ENCODE data around the gene CACNA1C.

CACNA1C gene

GRCh38 chr12:2347137-2347843 lies 294.5 kb downstream of the CACNA1C start:
- no peak for FAIRE-seq

DNA sequence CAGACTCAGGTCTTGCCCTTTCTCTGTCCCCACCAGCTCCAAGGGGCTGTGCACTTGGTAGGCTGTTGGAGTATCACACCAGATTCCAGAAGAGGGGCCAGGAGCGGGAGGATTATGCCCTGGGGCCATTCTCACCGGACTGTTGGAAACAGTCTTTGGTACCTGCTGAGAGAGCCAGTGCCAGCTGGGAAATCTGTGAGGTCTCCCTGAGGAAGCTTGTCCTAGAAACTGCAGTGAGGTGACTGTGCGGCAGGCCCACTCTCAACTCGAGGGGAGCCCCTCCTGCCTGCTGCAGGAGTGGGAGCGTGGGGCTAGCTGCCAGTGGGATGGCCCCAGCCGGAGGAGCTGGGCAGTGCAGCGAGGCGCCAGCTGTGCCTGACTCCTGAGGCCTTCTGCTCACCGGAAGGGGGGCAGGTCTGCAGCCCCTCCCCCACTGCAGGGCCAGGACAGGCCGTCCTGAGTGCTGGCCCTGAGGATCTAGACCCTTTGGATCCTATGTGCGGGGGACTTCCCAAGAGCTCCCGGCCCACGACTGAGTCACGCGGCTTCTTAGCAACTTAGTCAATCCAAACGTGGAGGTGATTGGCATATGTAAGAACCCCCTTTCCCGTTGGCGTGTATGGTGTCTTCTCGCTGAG lies 295.2 kb downstream of the CACNA1C start:
- FAIRE-seq: no peak

DNA sequence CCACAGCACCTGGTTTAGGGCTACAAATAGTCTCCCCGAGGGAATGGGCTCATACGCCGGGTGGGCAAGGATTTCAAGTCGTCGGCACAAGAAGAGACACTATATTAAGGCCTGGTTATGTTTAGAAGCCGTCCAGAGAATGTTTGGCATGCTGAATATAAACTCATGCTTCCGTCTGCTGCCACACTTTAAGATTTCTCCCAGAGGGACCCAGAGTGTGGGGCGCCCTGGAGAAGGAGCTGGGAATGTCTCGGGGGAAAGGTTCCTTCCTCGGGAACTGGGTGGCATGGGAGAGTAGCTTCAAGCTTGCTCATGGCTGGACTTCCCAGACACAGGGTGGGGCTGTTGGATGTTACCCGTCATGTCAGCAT lies 295.7 kb downstream of the CACNA1C start:
- no peak for FAIRE-seq

- no peak for FAIRE-seq
These were observed 298.4 kb downstream of the CACNA1C start for GRCh38 chr12:2351161-2351560.

- FAIRE-seq: no peak
These were observed 299.4 kb downstream of the CACNA1C start for GRCh38 chr12:2352203-2352602.

DNA sequence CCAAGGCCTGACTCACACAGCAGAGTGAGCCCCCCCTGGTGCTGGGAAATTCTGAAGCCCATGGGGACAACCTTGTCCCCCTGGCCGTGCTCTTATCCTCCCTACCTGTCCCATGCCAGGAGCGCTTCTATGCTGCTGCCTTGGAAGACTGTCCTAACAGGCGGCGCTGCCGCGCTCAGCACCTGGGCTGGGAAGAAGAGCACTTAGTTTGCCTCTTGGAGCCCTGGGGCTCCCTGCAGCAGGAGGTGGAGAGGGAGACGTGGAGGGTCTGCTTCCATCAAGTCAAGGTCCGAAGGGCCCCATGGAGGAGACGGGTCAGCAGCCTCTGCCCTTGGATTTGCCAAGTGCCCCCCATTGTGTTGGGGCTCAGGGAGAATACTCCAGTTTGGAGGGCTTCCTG lies 300.5 kb downstream of the CACNA1C start:
- FAIRE-seq: no peak

DNA sequence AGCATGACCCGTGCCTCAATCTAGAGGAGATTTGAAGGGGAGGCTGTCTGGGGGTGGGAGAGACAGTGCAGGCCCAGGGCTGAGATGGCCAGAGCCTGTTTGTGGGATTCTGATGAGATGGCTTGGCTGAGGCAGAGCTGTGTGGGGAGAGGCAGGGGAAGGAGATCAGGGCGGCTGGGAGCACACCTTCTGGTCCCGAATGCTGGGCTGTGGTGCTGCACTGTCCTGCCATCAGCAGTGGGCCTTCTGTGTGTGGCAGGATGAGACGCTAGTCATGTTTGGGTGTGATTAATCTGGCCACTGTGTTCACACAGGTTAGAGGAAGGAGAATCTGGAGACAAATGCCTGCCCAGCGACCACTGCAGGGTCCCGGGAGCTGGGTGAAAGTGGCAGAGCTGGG lies 300.9 kb downstream of the CACNA1C start:
- FAIRE-seq: no peak

- FAIRE-seq: no peak
These were observed 301.6 kb downstream of the CACNA1C start for GRCh38 chr12:2354151-2354991.

DNA sequence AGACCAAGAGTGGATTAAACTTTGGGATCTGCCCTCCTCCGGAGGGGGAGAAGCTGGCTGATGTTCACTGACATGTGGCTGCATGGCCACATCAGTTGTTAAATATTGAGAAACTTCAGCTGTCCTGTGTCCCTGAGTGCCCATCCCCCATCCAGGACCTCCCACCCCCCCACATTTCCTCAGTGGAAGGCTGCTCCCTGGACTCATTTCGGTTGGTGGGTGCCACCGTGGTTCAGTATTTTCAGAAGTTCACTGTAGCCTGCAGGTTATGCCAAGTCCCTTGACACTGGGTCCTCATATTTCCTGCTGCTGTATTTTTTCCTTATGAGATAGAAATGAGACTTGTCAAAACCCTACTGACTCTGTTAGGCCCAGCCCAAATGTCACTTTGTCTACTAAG lies 302.4 kb downstream of the CACNA1C start:
- FAIRE-seq: no peak

GRCh38 chr12:2355604-2356003 lies 302.8 kb downstream of the CACNA1C start:
- no peak for FAIRE-seq

DNA sequence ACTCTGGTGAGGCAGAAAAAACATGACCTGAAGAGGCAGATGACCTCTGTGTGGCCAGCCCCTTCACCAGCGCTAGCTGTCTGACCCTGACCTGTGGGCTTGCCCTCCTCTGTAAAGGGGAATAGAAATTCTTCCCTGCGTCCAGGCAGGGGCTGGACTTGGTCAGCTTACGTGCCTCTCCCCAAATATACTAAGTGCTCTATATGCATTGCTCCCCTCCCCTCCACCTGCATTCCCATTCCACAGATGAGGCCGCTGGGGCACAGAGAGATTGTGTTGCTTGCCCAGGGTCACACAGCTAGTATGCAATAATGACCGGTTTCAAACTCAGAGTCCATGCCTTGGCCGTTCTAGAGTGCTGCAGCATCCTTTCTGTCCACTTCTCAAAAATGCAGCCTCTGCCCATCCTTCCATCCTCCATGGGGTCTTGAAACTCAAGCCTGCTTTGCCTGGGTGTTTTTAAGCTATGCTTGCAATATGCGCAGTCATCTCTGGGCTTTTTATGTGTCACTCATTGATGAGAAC lies 303.9 kb downstream of the CACNA1C start:
- FAIRE-seq: no peak

DNA sequence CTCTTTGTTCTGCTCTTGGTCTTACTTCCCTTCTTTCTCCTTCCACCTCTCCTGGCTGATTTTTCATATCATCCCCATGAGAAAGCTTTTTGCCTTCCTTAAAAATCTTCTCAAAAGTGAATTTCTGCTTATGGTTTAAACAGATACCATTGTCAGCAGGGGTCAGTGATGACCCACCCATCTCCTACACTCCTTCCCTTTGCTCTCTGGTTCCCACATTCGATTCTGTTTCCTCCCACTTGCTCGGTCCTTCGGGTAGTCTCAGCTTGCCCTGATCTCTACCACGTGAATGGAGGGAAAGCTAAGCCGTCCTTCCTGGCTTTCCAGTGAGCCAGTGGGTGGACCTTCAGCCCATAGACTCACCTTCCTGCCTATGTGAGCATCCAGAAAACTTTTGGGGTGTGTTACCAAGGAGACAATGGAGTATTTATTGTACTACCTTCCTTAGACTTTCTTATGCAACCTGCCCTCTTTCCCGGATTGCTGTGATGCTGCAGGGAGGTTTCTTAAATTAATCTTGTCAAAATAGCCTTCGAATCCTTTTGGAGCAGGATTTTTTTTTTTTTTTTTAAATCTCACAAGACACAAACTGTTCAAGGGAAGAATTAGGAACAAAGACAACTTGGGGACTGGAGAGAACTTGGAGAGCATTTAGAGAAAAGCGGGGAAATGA lies 306.3 kb downstream of the CACNA1C start:
- FAIRE-seq: no peak

DNA sequence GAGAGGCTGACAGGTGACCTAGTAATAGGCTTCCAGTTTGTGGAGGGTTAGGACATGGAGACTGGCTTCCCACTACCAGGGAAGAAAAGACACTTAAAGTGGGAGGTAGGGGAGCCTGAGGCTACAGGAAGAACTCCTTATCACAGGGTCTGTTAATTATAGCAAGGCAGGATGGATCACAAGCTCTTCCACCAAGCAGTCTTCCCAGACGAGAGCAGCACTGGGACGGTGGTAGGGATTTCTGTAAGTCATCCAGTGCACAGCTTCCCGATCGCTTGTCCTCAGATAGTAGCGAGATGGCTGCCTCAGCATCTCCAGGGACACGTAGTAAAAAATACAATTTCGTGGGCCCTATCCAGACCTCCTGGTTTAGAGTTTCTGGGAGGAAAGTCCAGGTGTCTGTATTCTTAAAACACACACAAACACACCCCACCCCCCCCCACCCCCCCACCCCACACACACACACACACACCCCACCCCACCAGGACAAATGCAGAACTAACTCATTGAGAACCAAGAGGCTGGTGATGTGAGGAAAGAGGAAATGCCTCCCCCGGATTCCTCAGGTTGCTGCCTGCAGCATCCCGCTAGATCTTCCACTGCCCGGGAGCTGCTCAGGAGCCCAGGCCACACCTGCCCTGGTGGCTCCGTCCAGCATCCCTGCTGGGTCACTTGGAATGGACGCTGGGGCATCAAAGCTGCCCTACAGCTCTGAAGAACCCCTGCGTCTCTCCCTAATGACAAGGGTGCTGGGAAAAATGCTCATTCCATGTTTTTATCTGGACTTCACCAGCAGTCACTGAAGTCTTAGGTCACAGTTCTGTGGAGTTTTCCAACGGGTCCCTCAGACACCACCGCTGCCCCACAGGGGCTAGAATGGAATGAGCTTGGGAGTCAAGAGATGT lies 307.2 kb downstream of the CACNA1C start:
- no peak for FAIRE-seq

DNA sequence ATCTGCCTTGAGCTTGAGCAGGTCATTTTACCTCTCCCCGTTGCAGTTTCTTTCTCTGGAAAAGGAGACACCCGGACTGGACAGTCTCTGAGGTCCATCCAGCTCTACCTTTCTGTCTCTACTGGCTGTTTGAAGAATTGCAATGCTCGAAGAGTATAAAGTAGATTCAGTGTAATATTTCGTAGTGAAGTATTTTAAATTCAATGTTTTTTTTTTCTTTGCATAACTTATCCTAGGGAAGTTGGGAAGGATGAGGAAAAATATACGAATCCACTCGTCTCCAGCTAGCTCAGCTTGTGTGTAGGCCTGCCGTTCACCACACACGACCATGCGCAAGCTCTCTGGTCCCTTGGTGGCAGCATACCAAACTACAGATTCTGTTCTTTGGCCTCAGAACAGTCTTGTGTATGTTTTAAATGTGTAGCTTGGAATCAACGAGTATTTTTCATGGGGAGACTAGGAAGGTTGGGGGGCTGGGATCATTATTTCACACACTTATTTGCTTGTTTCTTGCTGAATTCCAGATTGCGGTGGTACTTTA lies 307.9 kb downstream of the CACNA1C start:
- no peak for FAIRE-seq

- FAIRE-seq: no peak
These were observed 311.2 kb downstream of the CACNA1C start for GRCh38 chr12:2363836-2364609.

DNA sequence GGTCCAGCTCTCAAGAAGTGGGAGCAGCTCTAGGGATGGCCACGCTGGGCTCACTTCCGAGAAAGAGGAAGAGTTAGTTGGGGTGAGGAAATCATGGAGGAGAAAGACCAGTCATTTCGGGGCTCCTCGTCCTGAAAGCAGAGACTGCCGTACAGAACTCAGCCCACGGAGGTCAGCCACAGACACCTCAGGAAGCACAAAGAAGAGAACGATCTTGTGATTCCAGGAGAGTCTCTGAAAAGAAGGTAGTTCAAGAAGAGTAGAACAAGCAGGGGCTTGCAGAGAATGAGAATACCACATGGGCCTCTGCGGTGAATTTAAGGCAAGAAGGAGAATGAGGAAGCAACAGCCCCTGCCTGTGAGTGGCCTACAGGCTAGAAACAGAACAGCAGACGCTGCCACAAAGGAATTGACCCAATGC lies 311.9 kb downstream of the CACNA1C start:
- FAIRE-seq: no peak

GRCh38 chr12:2366711-2367110 lies 313.9 kb downstream of the CACNA1C start:
- no peak for FAIRE-seq

DNA sequence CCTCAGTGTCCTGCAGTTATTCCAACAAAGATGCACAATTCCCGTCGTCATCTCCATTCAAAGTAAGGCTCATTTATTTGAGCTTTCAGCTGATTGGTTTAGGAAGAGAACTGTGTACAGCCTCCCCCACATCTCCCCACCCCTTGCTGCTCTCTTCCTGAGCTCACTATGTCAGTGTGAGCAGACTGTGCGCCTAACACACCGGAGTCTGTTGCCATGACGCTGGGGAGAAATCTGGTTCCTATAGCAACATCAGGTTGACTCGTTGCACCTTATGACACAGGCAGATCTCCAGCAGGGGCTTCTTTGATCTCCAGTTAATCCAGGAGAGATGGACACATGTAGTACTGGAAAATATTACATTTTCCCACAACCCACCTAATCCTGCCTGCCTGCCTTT lies 319.4 kb downstream of the CACNA1C start:
- no peak for FAIRE-seq

GRCh38 chr12:2372735-2373134 lies 319.9 kb downstream of the CACNA1C start:
- no peak for FAIRE-seq

DNA sequence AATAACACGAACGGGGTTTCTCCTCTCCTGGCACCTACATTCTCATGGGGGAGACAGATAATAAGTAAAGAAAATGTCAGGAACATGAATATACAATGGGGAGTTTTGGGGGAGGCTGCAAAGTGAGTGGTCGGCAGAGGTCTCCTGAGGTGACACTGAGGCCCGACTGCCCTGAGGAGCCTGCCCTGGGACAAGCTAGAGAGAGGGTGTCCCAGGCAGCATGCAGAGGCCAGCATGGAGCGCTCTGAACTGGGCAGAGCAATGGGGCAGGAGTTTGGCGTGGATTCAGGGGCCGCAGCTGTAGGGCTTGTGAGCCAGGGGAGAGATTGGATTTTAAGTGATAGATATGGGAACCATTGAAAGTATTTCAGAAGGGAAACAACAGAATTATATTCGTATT lies 320.5 kb downstream of the CACNA1C start:
- FAIRE-seq: no peak
